ENCODE data around the gene NMT1. TPM values are rescaled to one million over a fixed set of nuclear protein-coding genes. Genes with fewer than 3 reads are reported as not detected.

NMT1 gene
- total and polyA plus RNA-seq, 7 experiments from 2014 or later = 37.5 to 136 (median 84.2) TPM

DNA sequence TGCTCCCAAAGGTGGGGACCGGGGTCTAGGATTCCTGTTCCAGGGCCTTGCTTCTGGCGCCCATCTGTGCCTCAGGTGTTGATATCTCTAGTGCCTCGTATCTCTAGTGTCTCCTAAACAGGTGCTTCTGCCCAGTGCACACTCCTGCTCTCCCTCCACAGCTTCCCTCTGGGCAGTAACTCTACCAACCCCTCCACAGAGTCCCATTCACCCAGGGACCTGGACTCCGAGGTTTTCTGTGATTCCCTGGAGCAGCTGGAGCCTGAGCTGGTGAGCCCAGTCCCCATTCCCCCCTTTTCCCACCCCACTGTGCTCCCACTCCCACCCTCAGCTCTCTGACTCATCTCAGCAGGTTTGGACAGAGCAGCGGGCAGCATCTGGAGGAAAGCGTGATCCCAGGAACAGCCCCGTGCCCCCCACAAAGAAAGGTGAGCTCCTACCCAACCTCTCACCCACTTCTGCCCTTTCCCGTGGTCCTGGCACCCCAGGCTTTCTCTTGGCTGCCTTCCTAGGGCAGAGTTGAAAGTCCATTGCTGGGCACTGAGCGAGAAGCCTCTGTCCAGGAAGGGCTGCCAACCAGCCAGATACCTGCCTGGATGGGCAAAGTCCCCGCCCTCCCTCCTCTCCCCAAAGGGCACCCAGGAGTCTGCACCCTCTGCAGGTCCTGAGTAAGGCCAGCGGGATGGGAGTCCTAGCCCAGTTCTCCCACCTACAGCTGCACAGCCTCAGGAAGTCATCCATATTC lies 76.6 kb downstream of the NMT1 start:
- H3K27me3 Mint-ChIP-seq = no peaks in the 10 kb centered on the region
- H3K4me1 Mint-ChIP-seq = peaks cover 14 to 38% (median 31%) of the 10 kb centered on the region in 7 donors
- H3K36me3 Mint-ChIP-seq = peaks cover 0 to 4% (median 0%) of the 10 kb centered on the region in 5 donors
- CTCF ChIA-PET = interaction anchor here (0.9 to 4.0 kb wide), 2 partner anchors 11 to 12 kb away, joined by 3 to 114 read pairs; partner anchors contain the start of gene HEXIM1
- POLR2A ChIA-PET = interaction anchor here (2.7 to 13.3 kb wide), 3 partner anchors 11 to 60 kb away, joined by 11 to 232 read pairs (median 12); partner anchors contain the start of genes HEXIM1 and HEXIM2
- intact Hi-C loops (cut with micrococcal nuclease) = no loop called here
- H3K4me3 Mint-ChIP-seq = peak overlapping the region in 1 of 10 donors; percentile 25
- Histone ChIP-seq H3K9me3 (ENCODE audit: control insufficient read depth in 2 of 3, low read length in 3 of 3) (no peaks in the 10 kb centered on the region), H3K27me3 (ENCODE audit: control insufficient read depth in 2 of 2, insufficient read depth in 2 of 2, low read length in 2 of 2) (no peaks in the 10 kb centered on the region), H3K27ac (ENCODE audit: low read depth, low read length) (no peak overlapping the region), H3K4me3 (ENCODE audit: low read length) (no peak overlapping the region), H3K4me1 (ENCODE audit: control insufficient read depth in 2 of 2, insufficient read depth in 2 of 2, low read length in 2 of 2) (peaks cover 12 to 19% of the 10 kb centered on the region in 2 donors), H3K36me3 (ENCODE audit: control insufficient read depth in 2 of 3, insufficient read depth in 3 of 3, low read length in 3 of 3) (peaks cover 0 to 14% (median 0%) of the 10 kb centered on the region in 3 experiments)
- H3K9me3 Mint-ChIP-seq = no peaks in the 10 kb centered on the region
- H3K27ac Mint-ChIP-seq = peak overlapping the region in 2 of 9 donors; percentile 12 to 42
- ATAC-seq (no peak), DNase-seq (no peak)

DNA sequence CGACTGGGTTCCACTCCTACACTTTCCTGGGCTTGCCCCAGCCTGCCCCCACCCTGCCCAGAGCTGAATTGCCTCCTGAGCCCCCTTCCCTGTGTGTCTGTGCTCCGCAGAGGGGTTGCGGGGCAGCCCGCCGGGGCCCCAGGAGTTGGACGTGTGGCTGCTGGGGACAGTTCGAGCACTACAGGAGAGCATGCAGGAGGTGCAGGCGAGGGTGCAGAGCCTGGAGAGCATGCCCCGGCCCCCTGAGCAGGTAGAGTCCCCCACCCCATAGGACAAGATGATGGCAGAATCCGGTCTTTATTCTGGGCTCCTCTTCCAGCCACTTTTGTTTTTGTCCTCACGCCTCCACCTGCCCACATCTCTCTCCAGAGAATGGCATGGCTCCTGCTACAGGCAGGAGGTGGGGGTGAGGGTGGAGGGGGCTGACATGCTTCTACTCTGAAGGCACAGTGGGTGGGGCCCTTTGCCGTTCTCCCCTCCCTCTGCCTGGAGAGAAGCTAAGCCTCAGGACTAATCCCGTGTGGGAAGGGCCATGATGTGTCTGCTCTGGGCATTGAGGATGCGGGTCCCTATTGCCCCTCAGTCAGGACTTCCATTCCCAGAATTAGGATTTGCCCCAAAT lies 77.9 kb downstream of the NMT1 start:
- Mint-ChIP-seq H3K36me3 (peaks cover 0 to 4% (median 0%) of the 10 kb centered on the region in 5 donors), H3K4me1 (peaks cover 9 to 44% (median 33%) of the 10 kb centered on the region in 7 donors), H3K9me3 (no peaks in the 10 kb centered on the region), H3K27me3 (no peaks in the 10 kb centered on the region), H3K4me3 (no peak overlapping the region), H3K27ac (no peak overlapping the region)
- H3K9me3 ChIP-seq (ENCODE audit: control insufficient read depth in 2 of 3, low read length in 3 of 3) = no peaks in the 10 kb centered on the region
- H3K27me3 ChIP-seq (ENCODE audit: control insufficient read depth in 2 of 2, insufficient read depth in 2 of 2, low read length in 2 of 2) = no peaks in the 10 kb centered on the region
- no peak overlapping the region for H3K4me3 ChIP-seq (ENCODE audit: low read length)
- intact Hi-C loops (cut with micrococcal nuclease) = no loop called here
- peaks cover 0 to 10% (median 0%) of the 10 kb centered on the region in 3 experiments for H3K36me3 ChIP-seq (ENCODE audit: control insufficient read depth in 2 of 3, insufficient read depth in 3 of 3, low read length in 3 of 3)
- no peak for DNase-seq
- ChIA-PET CTCF (interaction anchor here (1.8 to 2.8 kb wide), 2 partner anchors 12 to 58 kb away, joined by 12 to 14 read pairs; no protein-coding TSS in a partner anchor), POLR2A (interaction anchor here (2.7 to 13.3 kb wide), 3 partner anchors 10 to 59 kb away, joined by 11 to 232 read pairs (median 12); partner anchors contain the start of genes HEXIM1 and HEXIM2)
- peaks cover 16 to 19% of the 10 kb centered on the region in 2 donors for H3K4me1 ChIP-seq (ENCODE audit: control insufficient read depth in 2 of 2, insufficient read depth in 2 of 2, low read length in 2 of 2)
- H3K27ac ChIP-seq (ENCODE audit: low read depth, low read length) = no peak overlapping the region
- ATAC-seq = no peak

- Mint-ChIP-seq H3K4me1 (peaks cover 9 to 46% (median 33%) of the 10 kb centered on the region in 7 donors), H3K27me3 (no peaks in the 10 kb centered on the region), H3K4me3 (no peak overlapping the region), H3K9me3 (no peaks in the 10 kb centered on the region), H3K36me3 (peaks cover 0 to 4% (median 0%) of the 10 kb centered on the region in 5 donors), H3K27ac (peak overlapping the region in 2 of 9 donors; percentile 22 to 46)
- ChIA-PET CTCF (interaction anchor here (0.8 to 2.8 kb wide), 3 partner anchors 9 to 58 kb away, joined by 3 to 14 read pairs (median 12); partner anchors contain the start of gene HEXIM1), POLR2A (interaction anchor here (2.7 to 13.3 kb wide), 3 partner anchors 9 to 58 kb away, joined by 11 to 232 read pairs (median 12); partner anchors contain the start of genes HEXIM1 and HEXIM2)
- Histone ChIP-seq H3K9me3 (ENCODE audit: control insufficient read depth in 2 of 3, low read length in 3 of 3) (no peaks in the 10 kb centered on the region), H3K27ac (ENCODE audit: low read depth, low read length) (no peak overlapping the region), H3K4me3 (ENCODE audit: low read length) (no peak overlapping the region), H3K27me3 (ENCODE audit: control insufficient read depth in 2 of 2, insufficient read depth in 2 of 2, low read length in 2 of 2) (no peaks in the 10 kb centered on the region), H3K4me1 (ENCODE audit: control insufficient read depth in 2 of 2, insufficient read depth in 2 of 2, low read length in 2 of 2) (peaks cover 16 to 19% of the 10 kb centered on the region in 2 donors), H3K36me3 (ENCODE audit: control insufficient read depth in 2 of 3, insufficient read depth in 3 of 3, low read length in 3 of 3) (peaks cover 0 to 10% (median 0%) of the 10 kb centered on the region in 3 experiments)
- intact Hi-C loops (cut with micrococcal nuclease) = no loop called here
- DNase-seq = no peak
- no peak for ATAC-seq
These were observed 78.4 kb downstream of the NMT1 start for GRCh38 chr17:45139533-45139920.

DNA sequence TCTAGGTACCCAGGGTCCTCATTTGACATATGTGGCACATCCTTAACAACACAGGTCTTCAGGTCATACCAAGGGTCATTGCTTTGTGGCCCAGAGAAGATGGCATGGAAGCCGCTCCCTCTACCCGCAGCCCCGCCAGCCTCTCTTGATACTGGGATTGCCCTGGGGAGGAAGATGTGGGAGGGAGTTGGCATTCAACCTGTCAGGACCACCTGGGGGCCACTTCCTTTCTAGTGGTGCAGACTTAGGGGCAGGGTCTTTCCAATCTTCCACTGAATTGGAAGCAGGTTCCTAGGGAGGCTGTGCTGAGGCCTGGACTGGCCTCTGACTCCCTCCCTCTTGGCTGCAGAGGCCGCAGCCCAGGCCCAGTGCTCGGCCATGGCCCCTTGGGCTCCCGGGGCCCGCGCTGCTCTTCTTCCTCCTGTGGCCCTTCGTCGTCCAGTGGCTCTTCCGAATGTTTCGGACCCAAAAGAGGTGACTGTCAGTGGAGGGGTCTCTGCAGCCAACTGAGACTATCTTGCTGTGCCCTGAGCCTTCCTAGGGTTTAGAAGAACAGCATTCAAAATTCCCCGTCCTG lies 82.1 kb downstream of the NMT1 start:
- Mint-ChIP-seq H3K4me1 (peaks cover 8 to 59% (median 46%) of the 10 kb centered on the region in 7 donors), H3K9me3 (peaks cover 0 to 7% (median 0%) of the 10 kb centered on the region in 11 donors), H3K27me3 (peaks cover 0 to 3% (median 0%) of the 10 kb centered on the region in 5 donors), H3K27ac (peak overlapping the region in 8 of 9 donors; percentile 49 to 90 (median 76)), H3K36me3 (peaks cover 0 to 4% (median 0%) of the 10 kb centered on the region in 5 donors), H3K4me3 (peak overlapping the region in 9 of 10 donors; percentile 61 to 99 (median 80))
- POLR2A ChIA-PET = interaction anchor here (0.6 to 10.7 kb wide), 4 partner anchors 9 to 18 kb away, joined by 3 to 232 read pairs (median 15); partner anchors contain the start of genes ACBD4, HEXIM2 and PLCD3
- H3K27ac ChIP-seq (ENCODE audit: low read depth, low read length) = peak overlapping the region; percentile 72
- DNase-seq (no peak), ATAC-seq (no peak)
- H3K36me3 ChIP-seq (ENCODE audit: control insufficient read depth in 2 of 3, insufficient read depth in 3 of 3, low read length in 3 of 3) = peaks cover 0 to 2% (median 0%) of the 10 kb centered on the region in 3 experiments
- no peaks in the 10 kb centered on the region for H3K9me3 ChIP-seq (ENCODE audit: control insufficient read depth in 2 of 3, low read length in 3 of 3)
- H3K27me3 ChIP-seq (ENCODE audit: control insufficient read depth in 2 of 2, insufficient read depth in 2 of 2, low read length in 2 of 2) = no peaks in the 10 kb centered on the region
- H3K4me3 ChIP-seq (ENCODE audit: low read length) = no peak overlapping the region
- CTCF ChIA-PET = interaction anchor here (1.8 to 3.5 kb wide), 2 partner anchors 8 to 54 kb away, joined by 11 to 12 read pairs; partner anchors contain the start of gene ACBD4
- H3K4me1 ChIP-seq (ENCODE audit: control insufficient read depth in 2 of 2, insufficient read depth in 2 of 2, low read length in 2 of 2) = peaks cover 14 to 21% of the 10 kb centered on the region in 2 donors
- intact Hi-C loops (cut with micrococcal nuclease) = loop anchor here in 1 of 2 donors (10.0 kb wide), 1 partner anchor 442 kb away; no protein-coding TSS in a partner anchor

GRCh38 chr17:45143767-45144198 lies 82.7 kb downstream of the NMT1 start:
- Histone ChIP-seq H3K36me3 (ENCODE audit: control insufficient read depth in 2 of 3, insufficient read depth in 3 of 3, low read length in 3 of 3) (no peaks in the 10 kb centered on the region), H3K9me3 (ENCODE audit: control insufficient read depth in 2 of 3, low read length in 3 of 3) (no peaks in the 10 kb centered on the region), H3K4me3 (ENCODE audit: low read length) (peak overlapping the region; percentile 29), H3K27ac (ENCODE audit: low read depth, low read length) (peak overlapping the region; percentile 72), H3K4me1 (ENCODE audit: control insufficient read depth in 2 of 2, insufficient read depth in 2 of 2, low read length in 2 of 2) (peaks cover 14 to 21% of the 10 kb centered on the region in 2 donors), H3K27me3 (ENCODE audit: control insufficient read depth in 2 of 2, insufficient read depth in 2 of 2, low read length in 2 of 2) (no peaks in the 10 kb centered on the region)
- ChIA-PET POLR2A (interaction anchor here (0.8 to 10.7 kb wide), 5 partner anchors 9 to 83 kb away, joined by 3 to 232 read pairs (median 7); partner anchors contain the start of genes ACBD4, HEXIM2 and PLCD3), CTCF (interaction anchor here (0.6 to 3.5 kb wide), 5 partner anchors 8 to 88 kb away, joined by 3 to 12 read pairs (median 5); partner anchors contain the start of gene ACBD4)
- peak in 4 of 9 donors; percentile 22 to 35 (median 32) for DNase-seq
- Mint-ChIP-seq H3K36me3 (peaks cover 0 to 4% (median 0%) of the 10 kb centered on the region in 5 donors), H3K27me3 (peaks cover 0 to 7% (median 0%) of the 10 kb centered on the region in 5 donors), H3K4me1 (peaks cover 8 to 59% (median 47%) of the 10 kb centered on the region in 7 donors), H3K9me3 (peaks cover 0 to 12% (median 0%) of the 10 kb centered on the region in 11 donors), H3K27ac (peak overlapping the region in 8 of 9 donors; percentile 23 to 90 (median 76)), H3K4me3 (peak overlapping the region; percentile 25 to 99 (median 77))
- intact Hi-C loops (cut with micrococcal nuclease) = loop anchor here in 1 of 2 donors (10.0 kb wide), 1 partner anchor 441 kb away; no protein-coding TSS in a partner anchor
- no peak for ATAC-seq

Data from naive thymus-derived CD4-positive, alpha-beta T cell (primary cell).